ENCODE data around the gene KIAA0586.

The KIAA0586 gene

DNA sequence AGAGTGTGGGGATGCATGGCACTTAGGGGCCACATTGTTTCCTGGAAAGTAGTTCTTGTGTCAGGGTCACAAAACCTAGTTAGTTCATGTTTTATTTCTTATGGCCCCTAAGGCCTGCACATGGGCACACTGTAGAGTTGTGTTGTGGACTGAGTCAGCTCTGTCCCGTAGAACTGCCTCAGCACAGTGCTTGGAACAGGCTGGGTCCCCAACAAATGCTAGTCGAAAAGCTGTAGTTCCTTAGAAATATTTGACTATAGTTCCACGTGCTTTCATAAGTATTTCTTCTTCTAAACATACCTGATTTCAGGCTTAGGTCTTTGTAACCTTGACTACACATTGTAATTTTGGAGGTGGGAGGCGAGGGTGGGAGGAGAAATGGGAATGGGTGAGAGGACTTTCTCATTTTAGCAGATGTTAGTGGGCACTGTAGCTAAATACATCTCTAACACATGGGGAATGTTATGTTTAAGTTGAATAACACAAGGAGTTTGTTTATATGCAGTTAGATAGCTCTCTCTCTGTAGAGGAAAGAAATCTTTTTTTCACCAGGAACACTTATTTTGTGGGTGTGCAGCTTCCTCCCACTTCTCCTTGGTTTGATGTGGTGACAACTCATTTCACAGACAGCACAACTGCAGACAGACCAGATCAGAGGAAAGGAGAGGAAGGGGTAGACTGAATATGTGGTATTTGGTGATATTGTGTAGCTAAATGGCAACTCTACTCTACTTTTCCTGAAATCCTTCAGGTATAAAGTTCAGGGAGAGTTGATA is 170.7 kb downstream of the KIAA0586 start:
- no peak for DNase-seq (ENCODE audit: low spot score)

DNA sequence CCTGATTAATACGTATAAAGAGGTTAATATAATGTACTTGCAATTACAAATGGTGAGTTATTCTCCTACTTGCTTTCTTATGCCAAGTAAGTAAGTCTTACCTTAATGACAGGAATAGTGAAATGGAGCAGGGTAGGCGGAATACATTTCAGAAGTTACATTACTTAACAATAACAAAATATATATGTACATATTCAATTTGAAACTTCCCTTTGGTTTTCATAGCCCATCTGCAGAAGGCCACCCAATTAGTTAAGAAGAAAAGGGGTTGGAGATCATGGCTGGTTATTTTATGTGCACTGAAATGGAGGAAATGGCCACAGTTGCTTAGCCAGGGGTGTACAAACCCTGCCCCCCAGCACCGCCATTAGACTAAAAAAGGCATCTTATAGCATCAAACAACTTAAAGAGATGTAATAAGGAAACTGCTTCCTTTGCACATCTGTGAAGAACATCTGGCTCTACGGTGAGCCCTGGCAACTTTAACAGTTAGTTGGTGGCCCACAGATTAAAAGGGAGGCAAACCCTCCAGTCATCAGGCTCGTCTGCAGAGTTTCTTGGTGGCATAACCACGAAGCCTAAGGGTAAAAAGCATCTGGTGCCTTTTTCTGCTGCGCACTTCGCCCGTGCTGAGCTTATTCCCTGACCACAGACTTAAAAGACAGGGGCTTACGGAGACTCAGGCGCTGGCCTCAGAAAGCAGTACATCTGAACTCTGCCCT is 171.4 kb downstream of the KIAA0586 start:
- DNase-seq (ENCODE audit: low spot score), result no peak

DNA sequence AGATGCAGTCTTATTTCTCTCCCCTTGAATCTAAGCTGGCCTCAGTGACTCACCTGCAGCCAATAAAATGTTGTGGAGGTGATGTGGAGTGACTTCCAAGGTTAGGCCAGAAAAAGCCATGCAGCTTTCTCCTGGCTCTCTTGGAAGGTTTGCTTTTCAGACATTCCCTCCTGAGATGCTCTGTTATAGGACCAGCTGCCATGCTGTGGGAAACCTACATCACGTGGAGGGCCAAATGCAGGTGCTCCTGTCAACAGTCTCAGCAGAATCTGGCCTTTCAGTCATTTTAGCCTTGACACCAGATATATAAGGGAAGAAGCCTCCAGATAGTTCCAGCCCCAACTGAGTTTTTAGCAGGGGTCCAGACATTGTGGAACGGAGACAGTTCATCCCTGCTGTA is 172.2 kb downstream of the KIAA0586 start:
- no peak for DNase-seq (ENCODE audit: low spot score)

All from germinal center (tissue), 1 donor.